C4-2B (cell line): ENCODE results near the gene MKKS.

ENCODE experiments used
- H3K27ac ChIP-seq: fragments of 450-650 bp; 2 replicates; pipeline ENCODE4 v1.5.1; 2017
- ZFX ChIP-seq: fragments of 450-650 bp; IDR thresholded peaks from 2 replicates; pipeline ENCODE4 v1.6.1; 2017
- TF ChIP-seq, protein P1 (sequence below): fragments of 450-650 bp; conservative IDR thresholded peaks from 2 replicates; pipeline ENCODE4 v1.5.1; 2017; ENCODE audit warnings: mild to moderate bottlenecking

Gene MKKS

DNA sequence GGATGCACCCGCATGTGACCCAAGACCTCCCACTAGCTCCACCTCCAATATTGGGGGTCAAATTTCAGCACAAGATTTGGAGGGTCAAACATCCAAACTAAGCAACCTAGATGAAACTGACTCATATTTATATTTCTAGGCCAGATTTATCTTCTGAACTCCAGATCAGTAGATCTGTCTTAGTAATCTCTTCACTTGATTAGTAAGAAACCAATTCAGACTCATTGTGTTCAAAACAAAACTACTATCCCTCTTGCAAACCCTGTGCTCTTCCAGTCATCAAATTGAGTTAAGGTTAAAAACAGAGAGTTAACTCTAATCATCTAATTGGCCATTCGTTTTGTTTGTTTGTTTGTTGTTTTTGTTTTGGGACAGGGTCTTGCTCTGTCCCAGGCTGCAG is 43.3 kb downstream of the MKKS start:
- no peak overlapping the region for H3K27ac ChIP-seq
- TF ChIP-seq, protein P1, sequence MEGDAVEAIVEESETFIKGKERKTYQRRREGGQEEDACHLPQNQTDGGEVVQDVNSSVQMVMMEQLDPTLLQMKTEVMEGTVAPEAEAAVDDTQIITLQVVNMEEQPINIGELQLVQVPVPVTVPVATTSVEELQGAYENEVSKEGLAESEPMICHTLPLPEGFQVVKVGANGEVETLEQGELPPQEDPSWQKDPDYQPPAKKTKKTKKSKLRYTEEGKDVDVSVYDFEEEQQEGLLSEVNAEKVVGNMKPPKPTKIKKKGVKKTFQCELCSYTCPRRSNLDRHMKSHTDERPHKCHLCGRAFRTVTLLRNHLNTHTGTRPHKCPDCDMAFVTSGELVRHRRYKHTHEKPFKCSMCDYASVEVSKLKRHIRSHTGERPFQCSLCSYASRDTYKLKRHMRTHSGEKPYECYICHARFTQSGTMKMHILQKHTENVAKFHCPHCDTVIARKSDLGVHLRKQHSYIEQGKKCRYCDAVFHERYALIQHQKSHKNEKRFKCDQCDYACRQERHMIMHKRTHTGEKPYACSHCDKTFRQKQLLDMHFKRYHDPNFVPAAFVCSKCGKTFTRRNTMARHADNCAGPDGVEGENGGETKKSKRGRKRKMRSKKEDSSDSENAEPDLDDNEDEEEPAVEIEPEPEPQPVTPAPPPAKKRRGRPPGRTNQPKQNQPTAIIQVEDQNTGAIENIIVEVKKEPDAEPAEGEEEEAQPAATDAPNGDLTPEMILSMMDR = no peak
- no peak for TF ChIP-seq ZFX

DNA sequence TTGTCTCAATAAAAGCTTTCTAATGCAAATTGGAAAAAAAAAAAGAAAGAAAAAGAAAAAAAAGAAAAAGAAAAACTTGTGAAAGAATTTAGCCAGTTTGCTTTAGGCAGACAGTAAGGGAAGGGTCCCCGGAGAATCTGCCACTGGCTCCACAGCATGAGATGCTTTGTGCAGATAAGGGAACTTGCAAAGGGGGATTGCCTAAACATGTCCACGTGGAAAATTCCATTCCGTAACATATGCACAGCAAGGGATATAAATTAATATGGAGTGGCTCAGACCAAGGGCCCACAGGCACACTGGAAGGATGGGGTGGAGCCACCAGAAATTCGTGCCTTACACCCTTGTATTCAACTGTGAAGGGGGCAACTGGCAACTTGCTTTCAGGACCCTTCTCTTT is 45.4 kb downstream of the MKKS start:
- no peak overlapping the region for H3K27ac ChIP-seq
- TF ChIP-seq ZFX = no peak

DNA sequence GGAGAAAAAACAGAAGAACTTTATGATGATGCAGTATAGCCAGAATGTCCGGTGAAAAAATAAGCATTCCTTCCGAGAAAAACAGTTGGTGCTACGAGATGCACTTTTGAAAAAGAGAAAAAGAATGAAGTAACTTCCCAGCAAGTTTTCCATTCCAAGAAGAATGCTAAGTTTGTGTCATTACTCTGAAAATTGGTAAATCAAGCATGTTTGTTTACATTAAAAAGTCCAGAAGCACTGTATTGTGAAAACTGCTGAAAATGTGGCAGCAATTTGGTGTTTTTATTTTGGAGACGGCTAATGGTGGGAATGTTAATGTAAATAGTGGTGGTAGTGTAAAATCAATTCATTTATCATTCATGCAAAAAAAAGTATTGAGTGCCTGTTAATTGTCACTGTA is 46.3 kb downstream of the MKKS start:
- TF ChIP-seq ZFX = no peak
- TF ChIP-seq, protein P1 = no peak
- H3K27ac ChIP-seq = no peak overlapping the region

DNA sequence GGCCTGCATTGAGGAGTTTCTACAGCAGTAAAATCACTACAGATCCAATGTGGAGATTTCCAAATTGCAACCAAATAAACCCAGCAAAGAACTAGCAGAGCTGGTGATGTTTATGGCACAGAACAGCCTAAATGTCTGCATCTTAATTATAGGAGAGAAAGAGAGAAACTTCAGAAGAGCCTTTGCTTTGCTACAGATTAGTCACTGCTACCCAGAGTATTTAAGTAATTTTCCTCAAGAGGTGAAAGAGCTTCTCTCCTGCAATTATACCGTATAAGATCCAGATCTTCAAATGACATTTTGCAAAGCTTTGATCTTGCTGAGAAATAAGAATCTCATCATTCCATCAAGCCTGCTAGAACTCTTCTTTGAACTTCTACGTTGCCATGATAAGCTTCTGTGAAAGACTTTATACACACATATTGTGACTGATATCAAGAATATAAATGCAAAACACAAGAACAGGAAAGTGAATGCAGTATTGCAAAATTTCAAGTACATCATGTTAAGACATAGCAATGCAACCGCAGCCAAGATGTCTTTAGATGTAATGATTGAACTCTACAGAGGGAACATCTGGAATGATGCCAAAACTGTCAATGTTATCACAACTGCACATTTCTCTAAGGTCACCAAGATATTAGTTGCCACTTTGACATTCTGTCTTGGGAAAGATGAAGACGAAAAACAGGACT is 48.0 kb downstream of the MKKS start:
- TF ChIP-seq ZFX = no peak
- TF ChIP-seq, protein P1 = no peak

DNA sequence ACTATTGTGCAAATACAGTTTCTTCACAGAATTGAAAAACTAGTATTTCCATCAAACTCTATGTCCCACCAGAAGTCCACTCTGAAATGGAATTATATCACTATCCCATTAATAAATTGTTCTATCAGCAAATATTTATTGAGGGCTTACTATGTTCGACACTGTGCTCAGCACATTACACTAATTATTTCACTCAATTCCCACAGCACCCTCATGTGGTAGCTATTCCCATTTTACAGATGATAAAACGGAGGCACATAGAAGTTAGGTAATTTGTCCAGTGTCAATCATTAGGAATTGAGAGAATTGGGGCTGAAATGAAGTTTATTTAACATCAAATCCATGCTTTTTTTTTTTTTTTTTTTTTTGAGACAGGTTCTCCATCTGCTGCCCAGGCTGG is 52.5 kb downstream of the MKKS start:
- TF ChIP-seq, protein P1 = peak; percentile 57
- no peak for TF ChIP-seq ZFX

More for the DNA sequence above, 48.0 kb downstream of the MKKS start:
- no peak overlapping the region for H3K27ac ChIP-seq

DNA sequence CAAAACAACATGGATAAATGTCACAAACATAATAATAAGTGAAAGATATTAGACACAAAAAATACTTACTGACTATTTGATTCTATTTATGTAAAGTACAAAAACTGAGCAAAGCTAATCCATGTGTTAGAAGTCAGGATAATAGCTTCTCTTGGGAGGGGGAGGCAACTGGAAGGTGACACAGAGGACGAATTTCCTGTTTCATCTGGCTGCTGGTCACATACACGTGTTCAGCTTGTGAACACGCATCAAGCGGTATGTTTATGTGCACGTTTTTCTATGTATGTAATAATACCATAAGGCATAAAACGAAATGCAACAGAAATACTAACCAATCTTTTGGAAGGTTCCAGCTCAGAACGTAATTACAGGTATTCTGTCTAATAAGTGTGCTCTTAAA is 54.3 kb downstream of the MKKS start:
- TF ChIP-seq, protein P1 = no peak
- no peak for TF ChIP-seq ZFX
- H3K27ac ChIP-seq = no peak overlapping the region

More for the DNA sequence above, 52.5 kb downstream of the MKKS start:
- no peak overlapping the region for H3K27ac ChIP-seq

DNA sequence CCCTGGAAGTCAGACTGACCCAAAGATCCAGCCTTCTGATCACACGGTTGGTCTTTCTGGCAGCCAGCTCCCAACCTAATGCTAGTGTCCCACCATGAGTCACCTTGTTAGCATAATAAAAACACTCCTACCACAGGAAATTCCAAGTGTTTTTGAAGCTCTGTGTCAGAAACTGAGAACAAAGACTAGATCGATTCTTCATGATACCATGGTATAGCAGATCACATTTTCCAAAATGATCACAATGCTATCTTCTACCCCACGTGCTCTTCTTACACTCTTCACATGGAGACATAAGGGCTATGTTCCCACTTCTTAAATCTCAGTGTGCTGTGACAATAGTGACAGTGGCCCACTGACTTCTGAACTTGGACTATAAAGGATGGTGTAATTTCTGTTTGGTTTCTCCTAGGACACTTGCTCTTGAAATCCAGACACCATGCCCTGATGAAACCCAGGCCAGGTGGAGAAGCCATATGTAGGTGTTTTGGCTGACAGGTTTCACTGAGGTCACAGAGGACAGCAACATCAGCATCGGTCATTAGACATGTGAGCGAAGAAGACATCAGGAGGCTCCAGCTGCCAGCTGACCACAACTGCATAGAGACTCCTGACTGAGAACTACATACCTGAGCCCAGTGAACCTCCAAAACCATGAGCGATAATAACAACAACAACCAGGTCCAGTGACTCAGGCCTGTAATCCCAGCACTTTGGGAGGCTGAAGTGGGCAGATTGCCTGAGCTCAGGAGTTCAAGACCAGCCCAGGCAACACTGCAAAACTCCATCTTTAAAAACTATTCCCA is 57.5 kb downstream of the MKKS start:
- no peak overlapping the region for H3K27ac ChIP-seq
- TF ChIP-seq, protein P1 = no peak
- no peak for TF ChIP-seq ZFX
